Psoas muscle (tissue), 8 donors: ENCODE measurements around the gene INAFM2. TPM values are rescaled to one million over a fixed set of nuclear protein-coding genes. Genes with fewer than 3 reads are reported as not detected.

Source experiments
- ATAC-seq, 4 donors: fragments of 200-7000 bp; cut with Tn5 transposase; one replicate each; pipeline ENCODE4 v1.9.1; 2020; ENCODE audit warnings: moderate library complexity in 3 of 4, mild to moderate bottlenecking in 2 of 4
- DNase-seq, 2 donors: peaks; one replicate each; pipeline ENCODE4 v3.0.0-alpha.2; 2020
- H3K27ac ChIP-seq: fragments of 200-600 bp; one replicate; pipeline ENCODE4 v1.8.0; 2022
- H3K27me3 ChIP-seq, 3 donors: fragments of 200-600 bp in 1 of 3; one replicate each; pipeline versions ENCODE4 v1.6.1 to v1.8.0; 2013 to 2022; ENCODE audit warnings: low read length in 2 of 3, mild to moderate bottlenecking in 2 of 3, moderate library complexity in 1 of 3; ENCODE audit not compliant: insufficient read depth in 3 of 3
- H3K36me3 ChIP-seq, 2 donors: fragments of 200-600 bp in 1 of 2; one replicate each; pipeline versions ENCODE4 v1.6.1 to v1.8.0; 2013 to 2022; ENCODE audit warnings: low read depth in 1 of 2, mild to moderate bottlenecking in 1 of 2, moderate library complexity in 1 of 2; ENCODE audit not compliant: insufficient read depth in 1 of 2
- H3K4me1 ChIP-seq: fragments of 200-600 bp; one replicate; pipeline ENCODE4 v1.8.0; 2022
- H3K4me3 ChIP-seq: fragments of 200-600 bp; one replicate; pipeline ENCODE4 v1.8.0; 2022; ENCODE audit warnings: mild to moderate bottlenecking
- H3K9me3 ChIP-seq: fragments of 200-600 bp; one replicate; pipeline ENCODE4 v1.8.0; 2022
- CTCF ChIP-seq: fragments of 200-600 bp; IDR thresholded peaks from one replicate; pipeline ENCODE4 v1.8.0; 2022; ENCODE audit warnings: antibody characterized with exemption
- WGBS, 3 donors: extraction: QIAGEN DNeasy Blood & Tissue Kit; methylation state at CpG; one replicate each; pipeline versions ENCODE4 v1.1.6 to v1.1.7; 2013; 5-methylcytosine and 5-hydroxymethylcytosine counted together
- intact Hi-C, 2 donors: fragments of 100-400 bp; cut with DNase I; formaldehyde crosslinking; loops; one replicate each; pipeline versions ENCODE4 v1.11.0 to v1.14.2; 2022
- polyA plus RNA-seq, 3 donors: library from polyadenylated mRNA; stranded (reverse); fragments of 200-250 nt; gene quantifications; one replicate each; pipeline ENCODE4 v1.2.3, GENCODE V29; 2013
- total RNA-seq, 4 donors: library from RNA; stranded (reverse); fragmentation: NEBNext Ultra II Directional in 2 of 4; extraction: Animal tissue kit (Norgen Biotek cat#: 25700) in 2 of 4; gene quantifications; one replicate each; pipeline versions ENCODE4 v1.2.1 to v1.2.4, GENCODE V29; 2021 to 2023
- donor health status: healthy with polysubstance abuse.
- donor health status: DM: no; HTN: no; CAD: no; lungs with moderate emphysema.
- donor health status: Bipolar disorder and iron deficiency.
- donor health status: healthy.
- donor health status: DM: yes; HTN: yes; CAD: no.
- donor health status: DM: no; HTN: no; CAD: no.
- donor health status: DM: no; HTN: no; CAD: no.
- donor health status: DM: yes; HTN: yes; CAD: no.

Gene INAFM2
- total and polyA plus RNA-seq, 7 donors = 5.8 to 32.4 (median 22.3) TPM

DNA sequence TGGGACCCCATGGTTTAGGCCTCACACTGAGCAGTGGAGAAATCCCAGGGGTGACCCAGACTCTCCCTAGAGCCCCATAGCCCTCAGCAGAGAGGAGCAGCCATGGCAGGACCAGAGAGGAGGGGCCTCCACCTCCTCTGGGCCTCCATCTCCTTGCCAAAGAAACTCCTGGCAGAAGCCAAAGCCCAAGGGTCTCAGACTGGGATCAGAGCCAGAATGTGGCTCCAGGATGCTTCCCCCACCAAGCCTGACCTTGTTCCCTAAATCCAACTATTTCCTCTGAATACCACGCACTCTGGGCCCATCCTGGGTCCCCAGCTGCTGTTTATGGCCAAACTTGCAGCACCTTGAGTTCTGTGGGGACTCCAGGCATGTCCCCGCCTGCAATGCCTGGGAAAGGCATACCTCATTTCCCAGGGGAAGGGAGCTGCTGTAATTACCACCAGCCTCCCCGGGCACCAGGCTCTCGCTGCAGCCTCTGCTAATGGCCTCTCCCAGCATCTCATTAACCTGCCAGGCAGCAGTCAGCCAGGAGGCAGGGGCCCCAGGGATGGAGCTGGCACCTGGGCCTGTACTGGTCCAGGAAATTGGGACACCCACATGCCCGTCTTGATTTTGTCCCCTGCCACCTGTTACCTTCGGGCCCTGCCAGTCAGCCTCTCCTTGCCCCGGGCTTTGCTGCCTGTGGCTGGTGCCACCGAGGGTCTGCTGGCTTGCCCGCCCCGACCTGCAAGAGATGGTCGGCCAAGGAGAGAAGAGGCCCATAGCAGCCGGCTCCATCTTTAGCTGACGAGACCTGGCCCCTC, 12.6 kb downstream of the INAFM2 start:
- Histone ChIP-seq H3K27me3 (no peaks in the 10 kb centered on the region), H3K36me3 (peaks cover 0 to 29% of the 10 kb centered on the region in 2 donors), H3K27ac (peak overlapping the region; percentile 73), H3K4me1 (peaks cover 79% of the 10 kb centered on the region), H3K9me3 (no peaks in the 10 kb centered on the region), H3K4me3 (no peak overlapping the region)
- WGBS, 3 donors = 64 to 77% (median 72%) methylated on average over 11 to 13 of the region's 13 CpGs
- DNase-seq = no peak
- no peak for ATAC-seq
- intact Hi-C loops = no loop called here
- no peak for TF ChIP-seq CTCF

DNA sequence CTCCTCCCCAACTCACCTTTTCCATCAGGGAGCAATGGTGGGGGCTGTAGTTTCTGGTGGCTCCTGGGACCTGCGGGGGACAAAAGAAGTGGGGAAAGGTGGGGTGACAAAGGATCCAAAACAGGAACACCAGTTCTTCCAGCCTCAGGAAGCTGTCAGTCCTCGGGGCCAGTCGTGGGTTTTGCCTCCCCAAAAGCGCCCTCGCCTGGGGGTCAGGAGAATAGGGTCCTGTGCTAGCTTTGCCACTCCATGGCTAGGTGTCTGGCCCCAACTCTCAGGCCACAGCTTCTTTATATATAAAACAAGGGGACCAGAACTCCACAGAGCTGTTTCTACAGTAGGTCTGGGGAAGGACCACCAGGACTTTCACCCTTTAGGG, 13.2 kb downstream of the INAFM2 start:
- intact Hi-C loops = no loop called here
- no peak for ATAC-seq
- 70 to 83% (median 70%) methylated on average over 5 of the region's 5 CpGs for WGBS, 3 donors

DNA sequence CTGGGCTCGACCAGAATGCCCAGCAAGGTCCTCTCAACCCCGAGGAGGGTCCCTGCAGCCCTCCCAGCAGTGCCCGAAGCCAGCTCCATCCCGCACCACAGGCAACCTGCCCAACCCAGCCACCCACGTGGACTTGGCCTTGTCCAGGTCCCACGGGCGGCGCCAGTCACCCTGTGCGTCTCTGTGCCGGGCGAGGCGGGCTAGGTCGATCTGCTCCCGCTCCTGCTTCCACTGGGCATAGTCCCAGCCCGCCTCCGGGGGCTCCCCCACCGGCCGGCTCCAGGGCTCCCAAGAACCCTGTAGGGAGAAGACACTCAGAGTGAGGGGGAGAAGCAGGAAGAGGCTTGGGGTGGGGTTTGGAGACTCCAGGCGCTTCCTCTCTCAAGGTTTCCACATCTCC, 14.1 kb downstream of the INAFM2 start:
- intact Hi-C loops = no loop called here
- WGBS, 3 donors = 51 to 65% (median 53%) methylated on average over 19 of the region's 19 CpGs
- peak overlapping the region; percentile 66 for H3K4me3 ChIP-seq

More for the DNA sequence above, 13.2 kb downstream of the INAFM2 start:
- peaks cover 0 to 29% of the 10 kb centered on the region in 2 donors for H3K36me3 ChIP-seq
- no peak for DNase-seq
- H3K27me3 ChIP-seq = no peaks in the 10 kb centered on the region
- no peaks in the 10 kb centered on the region for H3K9me3 ChIP-seq
- TF ChIP-seq CTCF = no peak
- peaks cover 82% of the 10 kb centered on the region for H3K4me1 ChIP-seq
- H3K4me3 ChIP-seq = no peak overlapping the region
- peak overlapping the region; percentile 93 for H3K27ac ChIP-seq

GRCh38 chr15:40338041-40338657, 14.7 kb downstream of the INAFM2 start:
- peak overlapping the region; percentile 93 for H3K27ac ChIP-seq
- WGBS, 3 donors = 32 to 56% (median 36%) methylated on average over 11 of the region's 11 CpGs
- DNase-seq = peak; percentile 70 to 82
- no peaks in the 10 kb centered on the region for H3K9me3 ChIP-seq
- intact Hi-C loops = loop anchor here in 1 of 2 donors (1.0 kb wide), 1 partner anchor 72 kb away; no protein-coding TSS in a partner anchor
- peak; percentile 50 for TF ChIP-seq CTCF
- peaks cover 81% of the 10 kb centered on the region for H3K4me1 ChIP-seq
- peaks cover 0 to 29% of the 10 kb centered on the region in 2 donors for H3K36me3 ChIP-seq
- ATAC-seq = peak in 1 of 4 donors; percentile 25
- H3K4me3 ChIP-seq = peak overlapping the region; percentile 66
- no peaks in the 10 kb centered on the region for H3K27me3 ChIP-seq

More for the DNA sequence above, 14.1 kb downstream of the INAFM2 start:
- DNase-seq = peak in 1 of 2 donors; percentile 57
- peaks cover 82% of the 10 kb centered on the region for H3K4me1 ChIP-seq
- TF ChIP-seq CTCF = no peak
- no peaks in the 10 kb centered on the region for H3K27me3 ChIP-seq
- ATAC-seq = no peak
- no peaks in the 10 kb centered on the region for H3K9me3 ChIP-seq
- H3K36me3 ChIP-seq = peaks cover 0 to 29% of the 10 kb centered on the region in 2 donors
- peak overlapping the region; percentile 93 for H3K27ac ChIP-seq
